ENCODE data around the gene DNAH8. TPM values are rescaled to one million over a fixed set of nuclear protein-coding genes. Genes with fewer than 3 reads are reported as not detected.

DNAH8 gene
- total and polyA plus RNA-seq, 2 donors (not counting 3 experiments of a cell fraction or from before 2014, with no cell fraction given): 0.29 to 0.61 TPM

GRCh38 chr6:38975621-38976049 is 260.5 kb downstream of the DNAH8 start:
- Histone ChIP-seq H3K4me2 (ENCODE audit: insufficient read depth, low read length) (no peak overlapping the region), H3K9me3 (replicated peaks; ENCODE audit: control insufficient read depth, insufficient read depth, low read length) (no peaks in the 10 kb centered on the region), H3K9ac (replicated peaks; ENCODE audit: extremely low read depth, insufficient read depth, low read length) (no peak overlapping the region), H3K4me3 (replicated peaks in 1 of 3; ENCODE audit: insufficient read depth in 1 of 3, low read depth in 1 of 3, low read length in 3 of 3) (no peak overlapping the region), H3K27ac (ENCODE audit: insufficient read depth, low read depth, low read length) (no peak overlapping the region), H3K79me2 (ENCODE audit: control insufficient read depth, insufficient read depth, low read length) (no peaks in the 10 kb centered on the region), H3K9me1 (replicated peaks; ENCODE audit: control insufficient read depth, extremely low read depth, insufficient read depth, low read length) (no peaks in the 10 kb centered on the region), H4K20me1 (replicated peaks; ENCODE audit: control insufficient read depth, extremely low read depth, insufficient read depth, low read length) (no peaks in the 10 kb centered on the region), H3K27me3 (ENCODE audit: control insufficient read depth in 2 of 2, insufficient read depth in 2 of 2, low read length in 2 of 2) (peaks cover 7 to 24% of the 10 kb centered on the region in 2 experiments), H2AFZ (ENCODE audit: low read depth, low read length) (no peak overlapping the region), H3K4me1 (ENCODE audit: control insufficient read depth, extremely low read depth, insufficient read depth, low read length) (no peaks in the 10 kb centered on the region), H3K36me3 (ENCODE audit: control insufficient read depth in 2 of 2, extremely low read depth in 1 of 2, insufficient read depth in 2 of 2, low read length in 2 of 2) (no peaks in the 10 kb centered on the region)
- TF ChIP-seq POLR2A (IDR thresholded peaks at IDR 0.05; ENCODE audit: low read depth, low read length) (no peak), MYC (IDR thresholded peaks at IDR 0.05; ENCODE audit: low read depth, low read length) (no peak), GATA2 (IDR thresholded peaks at IDR 0.05; ENCODE audit: insufficient read depth, insufficient read length, low read depth, low read length) (no peak), MAX (IDR thresholded peaks at IDR 0.05; ENCODE audit: insufficient read depth, insufficient read length) (no peak), CTCF (IDR thresholded peaks at IDR 0.05; ENCODE audit: extremely low read depth in 1 of 2, insufficient read depth in 1 of 2, low read depth in 1 of 2, low read length in 2 of 2) (no peak), EZH2 (IDR thresholded peaks at IDR 0.05; ENCODE audit: borderline replicate concordance, low read depth, low read length, severe bottlenecking) (no peak)
- FAIRE-seq (no peak), DNase-seq (ENCODE audit: low read depth, low spot score) (peak; percentile 77)
- CTCF ChIA-PET: no interaction called here
- dilution Hi-C loops (cut with MboI; ENCODE audit: extremely low pct_ligation_motif_present, low sequenced_read_pairs): no loop called here
- BruUV-seq (replicated peaks): no TSS peak
- intact Hi-C loops (cut with micrococcal nuclease): no loop called here
- POLR2A ChIA-PET: no interaction called here

GRCh38 chr6:38976051-38976450 is 260.9 kb downstream of the DNAH8 start:
- H3K4me2 ChIP-seq (ENCODE audit: insufficient read depth, low read length): no peak overlapping the region
- ChIA-PET POLR2A (no interaction called here), CTCF (no interaction called here)
- H3K27ac ChIP-seq (ENCODE audit: insufficient read depth, low read depth, low read length): no peak overlapping the region
- FAIRE-seq: no peak
- no peaks in the 10 kb centered on the region for H3K4me1 ChIP-seq (ENCODE audit: control insufficient read depth, extremely low read depth, insufficient read depth, low read length)
- no peak for DNase-seq (ENCODE audit: low read depth, low spot score)
- no peaks in the 10 kb centered on the region for H3K36me3 ChIP-seq (ENCODE audit: control insufficient read depth in 2 of 2, extremely low read depth in 1 of 2, insufficient read depth in 2 of 2, low read length in 2 of 2)
- H2AFZ ChIP-seq (ENCODE audit: low read depth, low read length): no peak overlapping the region
- H3K9me1 ChIP-seq (replicated peaks; ENCODE audit: control insufficient read depth, extremely low read depth, insufficient read depth, low read length): no peaks in the 10 kb centered on the region
- no peaks in the 10 kb centered on the region for H4K20me1 ChIP-seq (replicated peaks; ENCODE audit: control insufficient read depth, extremely low read depth, insufficient read depth, low read length)
- TF ChIP-seq MAX (IDR thresholded peaks at IDR 0.05; ENCODE audit: insufficient read depth, insufficient read length): no peak
- no peak for TF ChIP-seq EZH2 (IDR thresholded peaks at IDR 0.05; ENCODE audit: borderline replicate concordance, low read depth, low read length, severe bottlenecking)
- TF ChIP-seq GATA2 (IDR thresholded peaks at IDR 0.05; ENCODE audit: insufficient read depth, insufficient read length, low read depth, low read length): no peak
- no peak for TF ChIP-seq MYC (IDR thresholded peaks at IDR 0.05; ENCODE audit: low read depth, low read length)
- no peak for TF ChIP-seq POLR2A (IDR thresholded peaks at IDR 0.05; ENCODE audit: low read depth, low read length)
- no peak for TF ChIP-seq CTCF (IDR thresholded peaks at IDR 0.05; ENCODE audit: extremely low read depth in 1 of 2, insufficient read depth in 1 of 2, low read depth in 1 of 2, low read length in 2 of 2)
- TF ChIP-seq JUN (IDR thresholded peaks at IDR 0.05; ENCODE audit: borderline replicate concordance, insufficient read depth, insufficient read length, low read depth): no peak
- TF ChIP-seq FOS (IDR thresholded peaks at IDR 0.05; ENCODE audit: borderline replicate concordance, insufficient read depth, low read length): no peak
- no peak for TF ChIP-seq POLR2AphosphoS5 (IDR thresholded peaks at IDR 0.05; ENCODE audit: insufficient read depth, low read depth, low read length)
- no peaks in the 10 kb centered on the region for H3K79me2 ChIP-seq (ENCODE audit: control insufficient read depth, insufficient read depth, low read length)
- H3K9me3 ChIP-seq (replicated peaks; ENCODE audit: control insufficient read depth, insufficient read depth, low read length): no peaks in the 10 kb centered on the region
- dilution Hi-C loops (cut with MboI; ENCODE audit: extremely low pct_ligation_motif_present, low sequenced_read_pairs) (no loop called here), intact Hi-C loops (cut with micrococcal nuclease) (no loop called here)
- H3K27me3 ChIP-seq (ENCODE audit: control insufficient read depth in 2 of 2, insufficient read depth in 2 of 2, low read length in 2 of 2): peaks cover 8 to 22% of the 10 kb centered on the region in 2 experiments
- H3K9ac ChIP-seq (replicated peaks; ENCODE audit: extremely low read depth, insufficient read depth, low read length): no peak overlapping the region
- no peak overlapping the region for H3K4me3 ChIP-seq (replicated peaks in 1 of 3; ENCODE audit: insufficient read depth in 1 of 3, low read depth in 1 of 3, low read length in 3 of 3)
- BruUV-seq (replicated peaks): no TSS peak
